Endodermal cell (in vitro differentiated cells): ENCODE results near the gene TRPC1. TPM values are rescaled to one million over a fixed set of nuclear protein-coding genes. Genes with fewer than 3 reads are reported as not detected.

Experiments used
- DNase-seq: peaks from one replicate; pipeline ENCODE4 v3.0.0-alpha.2; 2017
- H3K27ac ChIP-seq: 2 replicates; pipeline ENCODE4 v1.5.1; 2013; ENCODE audit warnings: mild to moderate bottlenecking, low read depth, low read length, moderate library complexity
- H3K27me3 ChIP-seq: 2 replicates; pipeline ENCODE4 v1.6.1; 2013; ENCODE audit warnings: mild to moderate bottlenecking, low read length, moderate library complexity; ENCODE audit not compliant: insufficient read depth, control insufficient read depth, poor library complexity, severe bottlenecking
- H3K36me3 ChIP-seq: 2 replicates; pipeline ENCODE4 v1.7.0; 2013; ENCODE audit warnings: mild to moderate bottlenecking, low read length, moderate library complexity; ENCODE audit not compliant: control insufficient read depth, insufficient read depth
- H3K4me1 ChIP-seq: one replicate; pipeline ENCODE4 v1.7.0; 2013; ENCODE audit warnings: low read length; ENCODE audit not compliant: control insufficient read depth, insufficient read depth
- H3K4me3 ChIP-seq: 2 replicates; pipeline ENCODE4 v1.5.1; 2013; ENCODE audit warnings: mild to moderate bottlenecking, low read length, moderate library complexity
- H3K9ac ChIP-seq: 2 replicates; pipeline ENCODE4 v1.6.1; 2013; ENCODE audit warnings: mild to moderate bottlenecking, low read length, moderate library complexity; ENCODE audit not compliant: poor library complexity, severe bottlenecking; ENCODE audit errors: extremely low read depth
- H3K9me3 ChIP-seq: 2 replicates; pipeline ENCODE4 v1.6.1; 2013; ENCODE audit warnings: mild to moderate bottlenecking, low read length, moderate library complexity; ENCODE audit not compliant: control insufficient read depth
- H3K27ac Mint-ChIP-seq: 2 replicates; pipeline ENCODE4 v1.8.0; 2020; ENCODE audit warnings: mixed read lengths
- H3K27me3 Mint-ChIP-seq: 2 replicates; pipeline ENCODE4 v1.8.0; 2021; ENCODE audit warnings: mild to moderate bottlenecking, mixed read lengths; ENCODE audit not compliant: insufficient read depth
- H3K36me3 Mint-ChIP-seq: 2 replicates; pipeline ENCODE4 v1.8.0; 2020; ENCODE audit warnings: low read depth, mixed read lengths
- H3K4me1 Mint-ChIP-seq: 2 replicates; pipeline ENCODE4 v1.8.0; 2020; ENCODE audit warnings: mixed read lengths
- H3K4me3 Mint-ChIP-seq: 2 replicates; pipeline ENCODE4 v1.8.0; 2020; ENCODE audit warnings: mild to moderate bottlenecking, moderate library complexity, mixed read lengths
- H3K9me3 Mint-ChIP-seq: 2 replicates; pipeline ENCODE4 v1.8.0; 2020; ENCODE audit warnings: mild to moderate bottlenecking, mixed read lengths
- CTCF ChIP-seq: fragments of 200-600 bp; sonication (generic); conservative IDR thresholded peaks from 2 replicates; pipeline ENCODE4 v1.5.0; 2021; ENCODE audit warnings: antibody characterized with exemption, mild to moderate bottlenecking
- WGBS, 2 experiments: methylation state at CpG; one replicate each; pipeline versions ENCODE4 v1.1.5 to v1.1.7; 2013; ENCODE audit warnings: missing lambda C conversion rate in 2 of 2, mixed read lengths in 1 of 2; ENCODE audit not compliant: insufficient coverage in 1 of 2, insufficient read length in 1 of 2; 5-methylcytosine and 5-hydroxymethylcytosine counted together
- total RNA-seq, 2 donors: library from RNA; stranded (reverse); fragmentation: NEBNext Ultra II Directional in 1 of 2; extraction: Animal tissue kit (Norgen Biotek cat#: 25700) in 1 of 2; gene quantifications; 2 replicates in 1 of 2; 3 replicates in 1 of 2; pipeline ENCODE4 v1.2.1, GENCODE V29; 2021

The TRPC1 gene
- total RNA-seq, 2 donors from 2014 or later: 18.2 to 18.9 TPM

DNA sequence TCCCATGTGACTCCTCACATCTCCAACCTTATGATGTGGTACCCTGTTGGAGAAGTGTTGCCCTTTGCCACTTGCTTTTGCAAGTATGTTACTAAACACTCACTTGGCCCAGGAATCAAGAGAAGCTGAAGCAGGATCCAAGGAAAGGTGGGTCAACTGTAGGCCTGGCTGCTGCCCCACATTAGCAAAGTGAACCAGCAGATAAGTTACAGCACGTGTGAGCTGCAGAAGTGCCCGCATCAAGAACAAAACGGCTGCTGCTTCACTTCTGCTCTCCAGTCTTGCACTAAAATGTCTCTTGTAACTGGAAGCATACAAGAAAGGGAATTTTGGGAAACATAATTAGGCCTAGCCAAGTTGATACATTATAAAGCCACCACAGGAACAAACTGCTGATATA, 85.4 kb downstream of the TRPC1 start:
- Histone ChIP-seq H3K36me3 (peaks cover 5% of the 10 kb centered on the region), H3K9me3 (no peaks in the 10 kb centered on the region), H3K27me3 (no peaks in the 10 kb centered on the region), H3K9ac (no peak overlapping the region), H3K27ac (no peak overlapping the region), H3K4me3 (no peak overlapping the region), H3K4me1 (no peaks in the 10 kb centered on the region)
- H3K27ac Mint-ChIP-seq: no peak overlapping the region
- H3K4me3 Mint-ChIP-seq: no peak overlapping the region
- H3K27me3 Mint-ChIP-seq: no peaks in the 10 kb centered on the region
- no peaks in the 10 kb centered on the region for H3K9me3 Mint-ChIP-seq
- H3K36me3 Mint-ChIP-seq: peaks cover 8% of the 10 kb centered on the region
- TF ChIP-seq CTCF: no peak
- no peak for DNase-seq
- WGBS, 2 experiments: 89 to 95% methylated on average over 3 of the region's 3 CpGs
- H3K4me1 Mint-ChIP-seq: no peaks in the 10 kb centered on the region

- no peak for TF ChIP-seq CTCF
- no peaks in the 10 kb centered on the region for H3K27me3 Mint-ChIP-seq
- no peaks in the 10 kb centered on the region for H3K27me3 ChIP-seq
- no peaks in the 10 kb centered on the region for H3K4me1 ChIP-seq
- H3K9me3 ChIP-seq: no peaks in the 10 kb centered on the region
- no peaks in the 10 kb centered on the region for H3K4me1 Mint-ChIP-seq
- peaks cover 19% of the 10 kb centered on the region for H3K36me3 Mint-ChIP-seq
- H3K4me3 ChIP-seq: no peak overlapping the region
- WGBS, 2 experiments: 92 to 95% methylated on average over 4 to 6 of the region's 6 CpGs
- H3K27ac ChIP-seq: no peak overlapping the region
- H3K9ac ChIP-seq: no peak overlapping the region
- peaks cover 7% of the 10 kb centered on the region for H3K36me3 ChIP-seq
- DNase-seq: no peak
- H3K4me3 Mint-ChIP-seq: no peak overlapping the region
- no peak overlapping the region for H3K27ac Mint-ChIP-seq
- no peaks in the 10 kb centered on the region for H3K9me3 Mint-ChIP-seq
These were observed 92.0 kb downstream of the TRPC1 start for GRCh38 chr3:142815803-142816202.

GRCh38 chr3:142817356-142817755, 93.5 kb downstream of the TRPC1 start:
- no peak overlapping the region for H3K27ac ChIP-seq
- WGBS, 2 experiments: 86 to 100% methylated on average over 1 of the region's 1 CpG
- H3K4me1 ChIP-seq: no peaks in the 10 kb centered on the region
- H3K27ac Mint-ChIP-seq: no peak overlapping the region
- no peaks in the 10 kb centered on the region for H3K27me3 Mint-ChIP-seq
- no peaks in the 10 kb centered on the region for H3K27me3 ChIP-seq
- H3K4me3 ChIP-seq: no peak overlapping the region
- no peaks in the 10 kb centered on the region for H3K4me1 Mint-ChIP-seq
- H3K9me3 Mint-ChIP-seq: no peaks in the 10 kb centered on the region
- H3K9me3 ChIP-seq: no peaks in the 10 kb centered on the region
- DNase-seq: no peak
- peaks cover 17% of the 10 kb centered on the region for H3K36me3 Mint-ChIP-seq
- H3K9ac ChIP-seq: no peak overlapping the region
- no peak overlapping the region for H3K4me3 Mint-ChIP-seq
- H3K36me3 ChIP-seq: peaks cover 7% of the 10 kb centered on the region
- no peak for TF ChIP-seq CTCF
